KOPT-K1 (cell line): ENCODE results near the gene MRPL45.
A peak's percentile ranks its signal among the peaks of the same experiment; 100 is the strongest.

Experiments
- H3K27ac ChIP-seq: fragments of 200-600 bp; sonication (generic); 2 replicates; pipeline ENCODE4 v1.5.1; 2016; ENCODE audit warnings: antibody characterized with exemption, mild to moderate bottlenecking, low read depth, low read length; ENCODE audit not compliant: poor library complexity, severe bottlenecking
- H3K36me3 ChIP-seq: fragments of 200-600 bp; sonication (generic); 2 replicates; pipeline ENCODE4 v1.5.1; 2017; ENCODE audit warnings: antibody characterized with exemption, mild to moderate bottlenecking, low read length, moderate library complexity; ENCODE audit not compliant: insufficient read depth
- H3K9me3 ChIP-seq: fragments of 200-600 bp; sonication (generic); 2 replicates; pipeline ENCODE4 v1.5.1; 2017; ENCODE audit warnings: antibody characterized with exemption, low read length, mild to moderate bottlenecking; ENCODE audit not compliant: insufficient read depth, poor library complexity, severe bottlenecking

MRPL45 gene

DNA sequence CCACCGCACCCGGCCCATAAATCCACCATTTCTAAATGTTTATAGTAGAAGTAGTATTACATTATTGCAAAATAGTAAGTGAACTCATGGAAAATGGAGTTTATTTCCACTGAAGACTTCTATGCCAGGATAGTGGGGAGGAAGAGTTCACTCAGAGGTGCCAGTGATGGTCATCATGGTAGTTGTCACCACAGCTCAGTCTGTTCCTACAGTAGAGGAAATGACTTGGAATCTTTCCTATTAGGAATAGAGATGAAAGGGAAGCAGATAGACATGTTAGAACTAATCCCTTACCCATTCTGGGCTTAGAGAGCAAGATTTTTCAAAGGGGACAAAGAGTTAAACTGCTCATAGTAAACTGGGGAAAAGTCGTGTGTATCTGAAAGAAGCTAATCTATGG, 20.1 kb downstream of the MRPL45 start:
- no peak overlapping the region for H3K27ac ChIP-seq
- no peaks in the 10 kb centered on the region for H3K9me3 ChIP-seq
- H3K36me3 ChIP-seq = peaks cover 58% of the 10 kb centered on the region

DNA sequence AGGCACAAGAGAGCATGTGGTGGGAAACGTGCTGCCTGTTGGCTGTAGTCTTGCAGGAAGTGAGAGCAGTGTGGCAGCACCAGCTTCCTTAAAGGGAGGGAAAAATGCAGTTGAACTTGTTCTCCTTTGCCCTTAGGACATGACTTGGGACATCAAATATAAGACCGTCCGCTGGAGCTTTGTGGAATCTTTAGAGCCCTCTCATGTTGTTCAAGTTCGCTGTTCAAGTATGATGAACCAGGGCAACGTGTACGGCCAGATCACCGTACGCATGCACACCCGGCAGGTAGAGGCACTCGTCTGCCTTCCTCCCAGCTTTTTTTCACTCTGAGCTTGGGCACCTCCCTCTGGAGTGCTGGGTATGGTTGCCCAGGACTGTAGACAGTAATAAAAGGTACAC, 23.5 kb downstream of the MRPL45 start:
- H3K36me3 ChIP-seq = peaks cover 62% of the 10 kb centered on the region
- no peaks in the 10 kb centered on the region for H3K9me3 ChIP-seq
- H3K27ac ChIP-seq = no peak overlapping the region

DNA sequence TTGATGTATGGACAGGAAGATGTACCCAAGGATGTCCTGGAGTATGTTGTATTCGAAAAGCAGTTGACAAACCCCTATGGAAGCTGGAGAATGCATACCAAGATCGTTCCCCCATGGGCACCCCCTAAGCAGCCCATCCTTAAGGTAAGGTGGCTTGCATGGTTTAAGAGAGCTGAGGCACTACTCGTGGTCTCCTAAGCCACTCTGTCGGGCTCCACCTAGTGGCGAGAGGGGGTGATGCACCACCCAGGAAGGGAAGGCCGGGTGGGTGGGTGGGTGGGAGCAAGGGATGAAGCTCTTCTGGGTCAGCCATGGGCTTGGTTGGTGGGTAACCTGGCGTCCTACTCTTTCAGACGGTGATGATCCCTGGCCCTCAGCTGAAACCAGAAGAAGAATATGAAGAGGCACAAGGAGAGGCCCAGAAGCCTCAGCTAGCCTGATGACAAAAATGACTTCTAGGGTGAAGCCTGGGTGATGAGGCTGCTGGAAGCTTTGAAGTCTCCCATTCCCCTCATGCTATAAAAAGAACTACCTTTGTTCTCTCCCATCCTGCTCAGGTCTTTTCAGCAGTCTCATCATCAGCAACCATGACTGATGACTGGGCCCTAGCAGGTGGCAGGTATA, 25.3 kb downstream of the MRPL45 start:
- peaks cover 47% of the 10 kb centered on the region for H3K36me3 ChIP-seq
- H3K27ac ChIP-seq = no peak overlapping the region
- no peaks in the 10 kb centered on the region for H3K9me3 ChIP-seq

DNA sequence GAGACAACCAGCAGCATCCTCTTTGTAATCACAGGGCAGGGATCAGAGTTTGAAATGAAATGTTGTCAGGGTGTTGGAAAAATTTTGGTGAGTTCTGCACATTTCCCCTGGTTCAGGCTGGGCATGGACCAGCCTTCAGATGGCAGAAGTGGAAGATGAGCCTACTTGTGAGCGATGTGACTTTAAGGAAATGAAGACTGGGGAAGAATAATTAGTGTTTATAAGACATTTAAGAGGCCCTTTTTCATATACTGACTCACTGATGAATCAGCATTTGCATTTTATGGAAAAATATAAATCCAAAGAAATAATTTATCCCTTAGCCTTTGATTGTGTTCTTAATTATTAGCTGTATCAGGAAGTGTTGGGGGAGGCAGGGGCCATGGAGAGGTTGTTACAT, 25.9 kb downstream of the MRPL45 start:
- Histone ChIP-seq H3K9me3 (no peaks in the 10 kb centered on the region), H3K36me3 (peaks cover 42% of the 10 kb centered on the region)

DNA sequence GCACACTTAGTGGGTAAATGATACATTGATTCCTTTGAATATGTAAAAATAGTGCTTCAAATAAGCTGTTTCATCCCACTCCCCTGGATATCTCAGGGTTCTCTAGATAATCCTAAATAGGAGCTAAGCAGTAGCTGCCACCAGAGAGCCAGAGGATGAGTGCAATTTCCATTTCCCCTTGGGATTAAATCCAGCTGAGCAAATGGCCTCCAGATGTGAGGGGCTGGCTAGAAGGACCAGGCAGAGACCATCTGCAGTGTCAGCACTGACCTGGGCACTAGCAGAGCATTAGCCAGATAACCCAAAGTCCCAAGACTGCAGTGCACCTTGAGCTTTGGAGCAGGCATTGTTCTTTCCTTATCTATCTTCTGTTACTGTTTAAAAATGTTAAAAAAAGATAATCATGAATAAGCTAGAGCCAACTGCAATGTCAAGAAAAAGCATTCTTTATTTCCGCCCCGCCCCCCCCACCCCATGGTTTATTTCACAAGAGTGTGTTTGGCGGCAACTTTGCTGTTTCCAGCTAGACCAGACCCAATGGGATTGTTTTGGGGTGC, 27.3 kb downstream of the MRPL45 start:
- Histone ChIP-seq H3K36me3 (peaks cover 41% of the 10 kb centered on the region), H3K9me3 (no peaks in the 10 kb centered on the region), H3K27ac (no peak overlapping the region)

More for the DNA sequence above, 25.9 kb downstream of the MRPL45 start:
- H3K27ac ChIP-seq = no peak overlapping the region

DNA sequence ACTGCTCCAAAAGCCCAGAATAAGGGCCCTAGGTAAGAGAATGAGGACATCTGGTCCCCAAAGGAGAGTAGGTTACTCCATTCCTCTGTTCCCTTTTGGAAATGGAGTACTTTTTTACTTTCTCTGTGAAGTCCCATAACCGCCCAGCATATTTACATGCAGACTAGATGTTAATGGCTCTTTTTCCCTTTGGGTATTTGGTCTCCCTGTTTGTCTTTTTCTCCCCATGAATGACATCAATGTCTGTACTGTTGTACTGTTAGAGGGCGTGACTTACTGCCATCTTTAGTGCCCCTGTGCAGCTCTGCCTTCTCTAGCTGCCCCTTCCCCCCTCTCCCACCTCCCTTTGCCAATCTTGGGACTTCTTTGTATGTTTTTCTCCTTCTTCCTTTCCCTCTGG, 27.8 kb downstream of the MRPL45 start:
- Histone ChIP-seq H3K9me3 (no peaks in the 10 kb centered on the region), H3K27ac (peak overlapping the region; percentile 40), H3K36me3 (peaks cover 37% of the 10 kb centered on the region)

DNA sequence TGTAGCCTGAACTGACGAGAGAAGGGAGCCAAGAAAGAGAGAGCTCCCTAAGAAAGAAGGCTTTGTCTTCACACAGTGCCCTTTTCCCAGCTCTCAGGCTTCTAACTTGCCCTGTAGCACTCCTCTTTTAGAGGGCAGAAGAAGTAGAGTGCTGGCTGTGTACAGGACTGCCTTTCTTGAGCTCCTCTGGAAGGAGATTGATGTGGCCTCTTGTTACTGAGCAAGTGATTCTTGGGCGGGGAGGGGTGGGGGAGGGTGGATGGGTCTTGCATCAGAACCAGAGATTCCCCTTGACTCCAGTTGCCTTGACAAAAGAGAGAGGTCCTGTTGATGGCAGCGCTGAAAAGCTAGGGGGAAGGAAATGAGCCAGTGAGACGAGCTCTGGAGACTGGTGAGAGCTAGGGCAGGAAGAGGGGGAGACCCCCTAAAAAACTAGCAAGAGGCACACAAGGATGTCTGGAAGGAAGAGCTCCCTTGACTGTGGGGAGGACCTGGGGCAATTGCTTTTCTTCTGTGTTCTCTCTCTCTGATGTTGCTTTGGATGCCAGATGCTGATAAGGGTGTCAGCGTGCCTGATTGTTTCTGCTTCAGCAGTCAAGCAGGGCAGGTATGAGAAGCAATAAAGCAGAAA, 28.4 kb downstream of the MRPL45 start:
- H3K9me3 ChIP-seq = no peaks in the 10 kb centered on the region
- H3K36me3 ChIP-seq = peaks cover 33% of the 10 kb centered on the region
- H3K27ac ChIP-seq = peak overlapping the region; percentile 40

DNA sequence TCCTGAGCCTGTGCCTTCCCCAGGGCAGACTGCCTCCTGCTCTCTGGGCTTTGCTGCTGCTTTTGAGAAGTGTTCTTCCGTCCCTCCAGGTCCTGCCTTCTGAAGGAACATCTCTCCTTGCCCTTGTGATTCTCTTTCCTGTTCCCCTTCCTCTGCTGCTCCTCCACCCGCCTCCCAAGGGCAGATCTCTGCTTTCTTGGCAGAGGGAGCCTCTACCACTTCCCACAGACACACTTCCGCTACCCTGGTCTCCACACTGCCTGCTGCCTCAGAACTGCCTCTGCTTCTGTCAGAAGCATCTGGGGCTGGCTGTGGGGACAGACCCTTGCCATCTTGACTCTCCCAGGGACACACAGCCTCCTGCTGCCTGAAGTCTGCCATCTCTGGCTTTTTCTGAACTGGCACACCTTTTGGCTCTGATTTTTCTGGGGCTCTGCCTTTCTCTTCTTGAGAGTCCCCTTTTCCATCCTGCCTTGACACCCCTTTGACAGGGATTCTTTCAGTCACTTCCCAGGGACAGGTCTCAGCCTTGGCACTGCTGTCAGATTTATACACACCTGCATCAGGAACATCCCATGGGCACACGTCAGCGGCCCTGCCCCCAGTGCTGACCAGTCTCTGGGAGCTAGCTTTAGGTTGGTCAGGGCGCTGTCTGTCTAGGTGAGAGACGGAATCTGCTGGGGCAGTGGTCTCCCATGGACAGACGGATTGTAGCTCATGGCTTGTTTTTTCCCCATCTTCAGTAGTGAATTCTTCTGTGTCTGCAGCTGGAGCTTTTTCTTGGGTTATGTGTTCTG, 30.2 kb downstream of the MRPL45 start:
- Histone ChIP-seq H3K27ac (peak overlapping the region; percentile 7), H3K9me3 (no peaks in the 10 kb centered on the region)

DNA sequence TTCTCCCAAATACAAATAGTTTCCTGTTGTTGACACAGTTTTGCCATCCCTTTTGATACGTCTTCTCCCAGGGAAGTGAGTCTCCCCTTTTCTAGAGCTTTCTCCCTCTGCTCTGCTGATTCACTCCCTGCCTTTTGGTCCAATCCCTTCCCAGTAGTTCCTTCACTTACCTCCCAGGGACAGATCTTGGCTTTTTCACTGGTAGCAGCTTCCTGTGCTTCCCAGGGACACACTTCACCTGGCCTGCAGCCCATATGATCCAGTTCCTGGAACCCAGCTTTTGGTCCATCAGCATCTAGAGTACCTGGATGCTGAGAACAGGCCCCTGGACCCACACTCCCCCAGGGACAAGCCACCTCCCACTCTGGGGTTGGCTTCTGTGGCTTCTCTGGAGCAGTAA, 31.0 kb downstream of the MRPL45 start:
- no peak overlapping the region for H3K27ac ChIP-seq
- peaks cover 10% of the 10 kb centered on the region for H3K36me3 ChIP-seq
- no peaks in the 10 kb centered on the region for H3K9me3 ChIP-seq

More for the DNA sequence above, 30.2 kb downstream of the MRPL45 start:
- peaks cover 17% of the 10 kb centered on the region for H3K36me3 ChIP-seq

DNA sequence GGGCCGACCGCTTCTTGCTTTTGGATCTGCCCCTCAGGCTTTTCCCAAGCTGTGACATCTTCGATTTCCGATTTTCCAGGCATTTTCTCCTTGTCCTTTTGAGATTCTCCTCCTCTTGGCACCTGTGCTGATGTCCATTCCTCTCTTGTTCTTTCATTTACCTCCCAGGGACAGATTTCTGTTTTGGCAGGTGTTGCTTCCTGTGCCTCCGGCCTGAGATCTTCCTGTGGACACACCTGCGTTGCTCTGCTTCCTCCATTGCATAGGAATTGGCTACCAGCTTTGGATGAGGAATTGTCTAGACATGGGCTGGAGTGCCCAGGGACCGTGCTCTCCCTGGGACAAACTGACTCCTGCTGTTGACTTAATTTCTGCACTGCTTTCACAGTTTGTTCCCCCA, 31.7 kb downstream of the MRPL45 start:
- H3K9me3 ChIP-seq = no peaks in the 10 kb centered on the region
- H3K27ac ChIP-seq = no peak overlapping the region
- peaks cover 4% of the 10 kb centered on the region for H3K36me3 ChIP-seq

DNA sequence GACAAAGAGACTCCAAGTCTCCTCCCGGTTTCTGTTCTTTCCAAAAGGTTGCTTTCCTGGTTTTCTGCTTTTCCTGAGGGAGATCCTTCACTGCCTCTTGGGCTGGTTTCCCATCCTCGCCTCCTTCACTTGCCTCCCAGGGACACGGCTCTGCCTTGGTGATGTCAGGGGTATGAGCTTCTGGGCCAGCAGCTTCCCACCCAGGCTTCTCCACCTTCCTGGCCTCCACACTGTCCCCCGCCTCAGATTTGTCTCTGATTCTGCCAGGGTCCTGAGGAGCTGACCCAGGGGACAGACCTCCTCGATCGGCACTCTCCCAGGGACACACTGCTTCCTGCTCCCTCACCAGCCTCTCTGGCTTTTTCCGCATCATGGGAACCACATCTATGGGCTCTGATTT, 32.3 kb downstream of the MRPL45 start:
- Histone ChIP-seq H3K27ac (no peak overlapping the region), H3K36me3 (no peaks in the 10 kb centered on the region), H3K9me3 (no peaks in the 10 kb centered on the region)

DNA sequence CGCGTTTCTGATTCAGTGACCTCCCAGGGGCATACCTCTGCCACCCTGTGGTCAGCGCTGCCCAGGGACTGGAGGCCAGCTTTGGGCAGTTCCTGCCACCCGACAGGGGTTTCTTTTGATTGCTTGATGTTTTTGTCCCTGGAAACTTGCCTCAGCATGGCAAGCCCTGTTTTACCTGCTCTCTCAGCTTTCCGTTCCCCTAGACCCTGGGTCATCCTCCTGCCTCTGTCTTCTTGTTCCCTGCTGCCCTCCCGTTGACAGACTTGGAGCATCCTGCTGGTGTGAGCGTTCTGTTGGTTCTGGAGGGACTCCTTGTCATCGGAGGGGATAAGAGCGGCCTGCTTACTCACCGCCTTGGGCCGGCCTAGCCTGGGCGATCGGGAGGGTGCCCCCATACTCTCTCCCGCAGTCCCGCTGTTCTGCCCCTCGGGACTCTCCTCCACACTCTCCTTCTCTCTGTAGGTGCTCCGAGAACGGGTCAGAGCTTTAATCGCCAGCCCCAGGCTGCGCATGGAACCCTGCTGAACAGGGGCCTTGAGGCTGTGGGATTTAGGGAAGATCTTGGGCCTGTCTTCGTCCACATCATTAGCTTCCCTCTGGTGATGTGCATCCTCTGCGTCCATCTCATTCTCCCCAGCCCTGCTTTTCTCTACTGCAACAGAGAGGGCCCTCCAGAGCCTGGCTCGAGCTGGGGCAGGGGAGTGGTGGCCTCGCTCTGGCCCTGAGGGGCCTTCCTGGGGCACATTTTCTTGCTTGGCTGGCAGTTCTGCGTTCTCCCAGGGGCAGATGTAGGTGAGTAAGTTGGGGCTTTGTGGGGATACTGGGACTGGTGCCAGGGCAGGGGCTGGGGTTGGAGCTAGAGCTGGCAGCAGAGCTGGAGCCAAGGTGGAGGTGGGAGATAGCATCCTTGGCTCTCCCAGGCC, 33.1 kb downstream of the MRPL45 start:
- no peaks in the 10 kb centered on the region for H3K36me3 ChIP-seq
- H3K27ac ChIP-seq = no peak overlapping the region
- no peaks in the 10 kb centered on the region for H3K9me3 ChIP-seq

DNA sequence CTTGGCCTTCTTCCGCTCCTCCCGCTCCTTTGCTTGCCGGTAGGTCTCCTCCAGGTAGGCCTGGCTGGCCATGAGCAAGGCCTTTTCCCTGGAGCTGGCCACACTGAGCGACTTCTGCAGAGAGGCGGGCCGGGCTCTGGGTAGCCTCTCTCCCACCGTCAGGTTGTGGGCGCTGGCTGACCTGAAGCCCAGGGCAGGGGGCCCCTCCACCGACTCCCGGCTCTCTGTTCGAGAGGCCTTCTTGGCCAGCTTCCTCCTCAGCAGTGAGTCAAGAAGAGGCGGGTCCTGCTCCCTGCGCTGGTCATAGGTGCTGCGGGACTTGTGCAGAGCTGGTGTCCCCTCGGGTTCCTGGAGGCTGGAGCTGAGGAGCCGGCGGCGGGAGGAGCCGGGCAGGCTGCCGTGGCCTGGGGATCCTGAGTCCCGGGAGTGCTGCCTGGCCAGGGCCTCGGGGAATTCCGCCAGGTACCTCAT, 34.0 kb downstream of the MRPL45 start:
- no peak overlapping the region for H3K27ac ChIP-seq
- no peaks in the 10 kb centered on the region for H3K9me3 ChIP-seq
- H3K36me3 ChIP-seq = no peaks in the 10 kb centered on the region

DNA sequence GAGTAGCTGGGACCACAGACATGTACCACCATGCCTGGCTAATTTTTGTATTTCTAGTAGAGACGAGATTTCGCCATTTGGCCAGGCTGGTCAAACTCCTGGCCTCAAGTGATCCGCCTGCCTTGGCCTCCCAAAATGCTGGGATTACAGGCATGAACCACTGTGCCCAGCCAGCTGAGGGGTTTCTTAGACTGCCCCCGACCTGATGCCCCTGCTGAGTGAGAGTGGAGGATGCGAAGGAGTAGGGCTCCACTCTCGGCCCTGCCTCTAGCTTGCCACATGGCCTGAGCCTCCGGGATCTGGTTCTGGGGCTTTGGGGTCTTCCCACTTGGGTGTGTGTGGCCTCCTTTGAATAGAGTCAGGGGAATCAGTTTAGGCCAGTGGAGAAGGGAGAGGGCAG, 35.8 kb downstream of the MRPL45 start:
- Histone ChIP-seq H3K9me3 (no peaks in the 10 kb centered on the region), H3K36me3 (no peaks in the 10 kb centered on the region), H3K27ac (no peak overlapping the region)
